Measurements from ENCODE around the gene NT5DC1.

NT5DC1 gene

DNA sequence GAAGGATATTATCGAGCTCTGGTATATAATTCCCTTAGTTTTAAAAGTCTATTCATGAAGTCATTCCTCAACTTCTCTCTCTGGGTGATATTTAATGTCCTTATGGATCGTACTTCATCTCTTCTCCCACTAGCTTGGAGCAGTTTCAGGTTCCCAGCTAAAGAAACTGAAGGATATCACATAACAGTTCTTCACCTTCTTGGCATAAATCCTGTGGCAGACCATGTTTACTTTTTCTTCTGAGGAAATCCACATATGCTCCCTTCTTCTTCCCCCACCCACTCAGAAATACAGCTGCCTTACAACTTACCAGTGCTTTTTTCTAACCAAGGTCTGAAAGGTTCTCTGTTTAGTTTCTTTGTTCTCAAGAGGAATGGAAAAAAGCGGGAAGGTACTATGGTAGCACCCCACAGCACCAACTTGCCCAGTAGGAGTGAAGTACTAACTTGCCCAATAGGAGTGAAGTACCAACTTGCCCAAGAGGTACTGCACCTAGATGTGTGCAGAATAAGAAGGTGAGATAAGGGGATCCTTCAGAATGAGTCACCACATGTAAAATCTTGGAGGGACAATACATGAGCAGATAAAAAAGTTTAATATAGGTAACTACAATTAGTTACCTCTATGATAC lies 100.1 kb downstream of the NT5DC1 start:
- DNase-seq = no peak

DNA sequence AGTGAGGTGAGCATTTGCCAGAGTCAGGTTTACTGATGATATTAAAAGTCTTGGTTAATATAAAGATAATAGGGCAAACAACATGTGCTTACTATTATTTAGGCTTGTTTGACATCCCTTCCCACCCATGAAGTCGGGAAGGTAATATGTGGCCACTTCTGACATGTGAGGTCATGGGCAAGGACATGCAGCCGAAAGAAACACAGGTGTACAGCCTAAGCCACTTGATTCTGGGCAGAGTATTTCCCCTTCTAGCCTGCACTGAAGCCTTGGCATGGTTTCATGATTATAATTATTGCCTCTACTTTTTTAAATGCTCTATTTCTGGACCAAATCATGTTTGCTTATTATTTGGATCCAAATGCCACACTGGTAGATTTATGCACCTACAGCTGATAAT lies 100.9 kb downstream of the NT5DC1 start:
- DNase-seq = no peak

DNA sequence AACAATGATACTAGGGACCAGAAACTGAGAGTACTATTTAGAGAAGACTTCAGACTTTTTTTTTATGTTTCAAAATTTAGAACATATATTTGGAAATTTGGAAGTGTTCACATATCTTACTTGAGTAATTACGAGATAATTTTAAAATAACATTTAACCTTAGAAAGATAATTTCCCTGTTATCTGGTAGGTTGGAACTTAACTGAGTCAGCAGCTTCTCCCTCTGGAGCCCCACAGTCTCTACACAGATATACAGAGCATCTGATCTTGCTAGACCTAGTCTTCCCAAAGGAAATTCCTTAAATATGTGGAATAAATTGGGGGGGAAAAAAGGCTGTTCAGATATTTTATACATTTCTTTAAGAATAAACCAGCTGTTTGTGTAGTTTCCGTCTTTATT lies 104.6 kb downstream of the NT5DC1 start:
- no peak for DNase-seq

DNA sequence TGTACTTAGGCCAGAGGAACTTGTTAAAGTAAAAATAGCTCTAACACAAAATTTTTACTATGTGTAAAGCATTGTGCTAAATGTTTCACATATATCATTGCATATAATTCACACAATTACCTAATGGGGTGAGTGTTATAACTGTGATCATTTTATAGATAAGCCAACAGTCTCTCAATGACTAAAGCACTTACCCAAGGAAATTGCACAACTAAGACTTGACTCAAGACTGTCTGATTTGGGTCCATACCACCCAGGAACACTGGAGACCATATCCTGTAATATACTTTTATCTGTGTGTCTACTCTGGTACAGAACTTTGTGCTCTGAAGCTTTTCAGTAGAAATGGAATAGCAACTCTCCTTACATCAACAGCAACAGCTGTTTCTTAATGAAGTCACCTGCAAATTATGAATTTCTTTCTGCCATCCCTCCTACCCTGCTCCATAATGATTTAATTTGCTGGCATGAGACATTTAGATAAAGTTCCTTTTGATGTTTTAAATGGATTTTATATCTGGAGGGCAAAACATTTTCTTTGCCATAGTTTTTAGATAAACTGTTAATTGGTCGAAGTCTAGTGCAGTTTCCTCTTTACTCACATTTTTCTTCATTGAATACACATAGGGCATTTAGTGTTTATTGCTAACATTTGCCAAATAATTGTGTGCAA lies 105.7 kb downstream of the NT5DC1 start:
- DNase-seq = no peak

DNA sequence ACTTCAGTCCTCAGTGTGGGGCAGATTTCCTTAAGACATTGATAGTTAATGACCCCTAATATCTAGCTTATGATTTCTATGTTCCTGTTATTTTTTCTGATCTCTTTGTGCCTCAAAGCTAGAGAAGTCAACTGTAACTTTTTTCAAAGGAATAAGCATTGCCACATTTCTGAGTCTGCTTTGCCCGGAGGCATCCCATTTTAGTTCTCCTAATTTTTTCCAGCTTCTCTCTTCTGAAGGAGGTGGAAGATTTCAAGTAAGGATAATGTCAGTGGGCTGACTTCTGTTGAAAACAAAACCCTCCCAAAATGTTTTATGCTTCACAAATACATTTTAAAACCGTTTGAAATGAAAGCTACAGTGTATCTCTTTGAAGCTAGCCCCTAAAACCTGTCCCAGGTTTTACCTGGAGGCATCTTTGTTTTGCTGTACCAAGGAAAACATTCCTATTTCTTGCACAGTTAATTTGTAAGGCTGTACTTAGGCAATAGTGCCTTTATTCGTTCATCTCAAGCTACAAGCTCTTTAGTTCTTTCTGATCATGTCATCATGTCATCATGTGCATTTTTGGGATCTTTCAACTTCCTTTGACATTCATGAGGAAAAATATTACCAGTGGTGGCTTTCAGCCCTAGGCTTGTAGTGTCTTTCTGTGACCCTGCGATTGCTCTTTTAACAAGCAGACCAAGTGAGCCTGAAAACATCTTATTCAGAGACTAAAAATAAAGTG lies 107.6 kb downstream of the NT5DC1 start:
- DNase-seq = no peak

DNA sequence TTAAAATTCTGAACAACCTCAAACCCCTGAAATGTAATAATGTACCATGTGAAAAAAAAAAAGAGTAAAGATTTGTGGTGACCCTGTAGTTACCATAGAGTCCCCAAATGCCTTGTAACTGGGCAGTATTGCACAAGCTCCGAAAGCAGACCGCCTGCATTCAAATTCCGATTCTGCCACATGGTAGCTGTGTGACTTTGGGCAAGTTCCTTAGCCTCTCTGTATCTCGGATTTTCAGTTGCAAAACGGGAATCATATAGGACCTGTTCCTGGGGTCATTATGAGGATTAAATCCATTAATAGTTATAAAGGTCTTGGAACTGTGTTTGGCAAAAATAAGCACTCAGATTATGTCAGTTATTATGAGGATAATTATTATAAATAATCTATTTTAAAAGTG lies 109.7 kb downstream of the NT5DC1 start:
- DNase-seq = no peak

DNA sequence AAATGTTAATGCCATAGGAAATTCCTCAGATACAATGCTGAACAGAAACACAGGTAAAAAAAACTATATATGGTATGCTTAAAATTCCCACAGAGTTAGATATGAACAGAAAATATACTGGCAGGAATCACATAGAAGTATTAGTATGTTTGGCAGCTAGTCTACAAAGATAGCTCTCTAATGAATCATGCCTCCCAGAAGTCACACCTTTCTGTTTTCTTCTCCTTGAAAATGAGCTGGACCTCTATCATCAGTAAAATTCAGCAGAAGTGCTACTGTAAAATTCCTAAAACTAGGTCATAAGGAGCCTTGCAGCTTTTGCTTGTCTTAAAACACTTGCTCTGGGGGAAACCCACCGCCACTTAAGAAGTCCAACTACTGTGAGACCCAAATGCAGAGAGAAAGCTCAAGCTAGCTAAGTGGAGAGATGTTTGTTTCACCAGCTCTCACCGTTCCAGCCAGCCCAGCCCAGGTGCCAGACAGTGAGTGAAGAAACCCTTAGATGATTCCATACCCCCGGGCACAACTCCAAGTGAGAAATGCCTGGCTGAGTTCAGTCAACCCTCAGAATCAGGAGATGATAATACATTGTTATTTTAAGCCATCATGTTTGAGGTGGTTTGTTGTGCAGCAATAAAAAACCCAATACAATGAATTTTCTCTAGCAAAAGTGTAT lies 110.2 kb downstream of the NT5DC1 start:
- no peak for DNase-seq

DNA sequence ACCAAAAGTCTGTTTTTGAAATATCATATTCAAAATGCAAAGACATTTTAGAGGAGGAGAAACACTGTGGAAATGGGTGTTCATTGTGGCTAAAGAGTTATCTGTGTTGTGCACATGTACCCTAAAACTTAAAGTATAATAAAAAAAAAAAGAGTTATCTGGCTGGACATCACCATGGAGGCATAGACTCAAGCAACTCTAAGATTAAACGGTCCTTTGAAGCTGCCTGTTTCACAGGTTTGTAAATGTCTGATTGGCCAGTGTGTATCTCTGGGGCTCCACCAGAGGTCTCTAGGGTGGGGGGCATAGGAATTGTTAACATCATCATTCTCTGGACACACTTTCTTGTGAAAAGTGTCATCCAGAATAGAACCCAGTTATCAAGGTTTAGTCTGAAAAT lies 114.0 kb downstream of the NT5DC1 start:
- no peak for DNase-seq

DNA sequence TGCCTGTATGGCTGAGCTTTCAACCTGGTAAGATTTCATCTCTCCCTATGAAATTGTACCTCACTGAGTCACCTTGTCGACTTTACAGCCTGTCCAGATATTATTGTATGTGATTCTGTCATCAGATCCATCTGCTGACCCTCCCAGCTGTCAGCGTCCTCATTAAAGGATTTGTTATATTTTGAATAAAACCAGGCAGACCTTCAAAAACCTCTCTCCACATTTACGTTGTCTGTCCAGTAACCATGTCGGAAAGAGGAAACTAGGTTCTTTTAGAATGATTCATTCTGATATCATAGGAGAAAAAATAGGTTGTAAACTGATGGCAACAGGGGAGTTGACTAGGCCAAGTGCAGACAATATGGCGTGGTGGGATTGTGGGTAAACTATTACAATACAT lies 114.8 kb downstream of the NT5DC1 start:
- DNase-seq = no peak

DNA sequence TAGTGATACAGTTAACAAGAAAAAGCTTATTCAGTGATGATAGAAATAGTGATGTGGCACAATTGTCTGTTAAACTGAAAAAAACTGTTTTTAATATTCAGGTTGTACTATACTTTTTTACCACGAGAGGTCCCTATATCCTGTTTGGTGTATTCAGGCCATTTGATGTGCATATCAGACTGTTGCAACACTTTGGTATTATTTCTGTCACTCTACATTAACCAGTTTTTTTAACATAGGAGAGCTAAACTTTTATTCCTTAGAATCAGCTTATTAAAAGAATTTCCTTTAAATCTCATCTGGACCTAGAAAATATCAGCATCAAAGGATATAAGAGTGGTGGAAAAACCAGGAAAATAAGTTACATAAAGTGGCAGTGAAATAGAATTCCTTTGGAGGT lies 116.4 kb downstream of the NT5DC1 start:
- DNase-seq = no peak

DNA sequence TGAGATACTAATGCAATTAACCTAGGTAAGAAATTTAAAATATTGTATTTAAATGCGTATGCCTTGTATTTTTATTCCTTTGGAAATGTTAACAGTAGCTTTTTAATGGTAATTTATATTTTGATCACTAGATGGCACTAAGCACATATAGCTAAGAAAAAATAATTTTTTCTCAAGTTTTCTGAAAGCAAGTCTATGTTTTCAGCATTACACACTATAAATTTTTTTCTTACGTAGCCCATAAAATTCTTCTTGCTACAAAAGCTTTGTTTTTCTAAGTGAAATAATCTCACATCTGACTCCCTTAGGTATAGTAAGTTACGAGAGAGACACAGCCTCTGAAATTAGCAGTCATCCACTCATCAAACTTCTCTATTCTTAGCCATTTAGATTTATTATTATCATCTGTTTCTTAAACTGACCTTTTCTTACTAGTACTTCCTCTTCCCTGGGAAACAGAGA lies 117.5 kb downstream of the NT5DC1 start:
- no peak for DNase-seq

DNA sequence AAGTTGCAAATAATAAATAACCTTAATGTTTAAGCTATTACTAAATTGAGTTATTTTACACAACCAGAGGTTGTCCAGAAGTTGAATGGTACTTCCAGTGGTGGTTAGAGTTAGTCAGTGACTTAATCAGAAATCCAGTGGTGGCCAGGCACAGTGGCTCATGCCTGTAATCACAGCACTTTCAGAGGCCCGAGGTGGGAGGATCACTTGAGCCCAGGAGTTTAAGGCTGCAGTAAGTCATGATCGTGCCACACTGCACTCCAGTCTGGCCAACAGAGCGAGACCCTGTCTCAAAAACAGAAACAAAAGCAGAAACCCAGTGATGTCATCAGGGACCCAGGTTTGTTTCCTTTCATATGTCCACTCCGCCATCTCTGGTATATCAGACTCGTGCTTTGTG lies 118.2 kb downstream of the NT5DC1 start:
- DNase-seq = no peak

DNA sequence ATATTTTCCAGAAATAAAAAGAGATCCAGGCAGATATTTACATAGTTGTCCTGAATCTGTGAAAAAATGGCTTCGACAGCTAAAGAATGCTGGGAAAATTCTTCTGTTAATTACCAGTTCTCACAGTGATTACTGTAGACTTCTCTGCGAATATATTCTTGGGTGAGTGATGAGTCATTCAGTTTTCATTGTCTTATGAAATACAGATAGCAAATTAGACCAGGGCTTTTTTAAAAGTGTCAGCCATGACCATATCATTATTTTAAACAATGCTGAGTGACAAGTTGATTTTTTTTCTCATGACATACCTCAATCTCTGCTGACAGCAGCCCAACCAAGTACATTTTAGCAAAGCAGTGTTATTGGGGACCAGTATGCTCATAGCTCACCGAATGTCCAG lies 120.4 kb downstream of the NT5DC1 start:
- no peak for DNase-seq

DNA sequence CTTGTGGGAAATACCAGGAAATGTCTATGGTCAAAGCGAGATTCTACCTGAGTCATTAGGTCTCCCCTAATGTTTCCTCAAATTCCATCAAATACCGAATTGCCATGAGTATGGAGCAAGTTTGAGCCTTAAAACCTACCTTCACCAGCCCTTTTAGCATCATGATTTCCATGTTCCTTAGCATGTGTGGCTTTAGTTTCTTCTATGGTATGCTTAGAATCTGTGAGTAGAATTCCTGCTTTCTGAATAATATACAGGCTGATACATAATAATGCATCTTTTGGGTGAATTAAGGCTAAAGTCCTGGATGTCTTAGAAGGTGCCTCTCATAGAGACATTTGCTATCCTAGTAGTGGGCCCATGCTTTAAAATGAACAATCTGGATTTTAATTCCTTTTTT lies 121.3 kb downstream of the NT5DC1 start:
- DNase-seq = no peak

DNA sequence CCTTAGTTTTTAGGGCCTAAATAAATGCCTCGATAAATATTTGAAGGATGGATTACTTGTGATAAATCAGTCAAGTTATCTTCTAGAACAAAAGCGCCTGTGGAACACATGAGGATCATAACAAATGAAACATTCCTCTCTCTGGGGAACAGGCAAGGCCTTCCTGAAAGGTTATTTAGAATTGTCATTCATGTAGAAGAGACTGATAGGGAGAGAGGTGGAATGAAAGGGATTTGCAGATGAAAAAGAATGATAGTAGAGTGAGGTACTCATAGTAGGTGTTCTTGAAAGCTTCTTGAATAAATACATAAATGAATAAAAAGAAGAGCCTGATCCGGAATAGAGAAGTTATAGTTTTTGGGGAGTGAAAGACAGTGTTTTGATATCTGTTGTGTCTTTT lies 122.7 kb downstream of the NT5DC1 start:
- no peak for DNase-seq

DNA sequence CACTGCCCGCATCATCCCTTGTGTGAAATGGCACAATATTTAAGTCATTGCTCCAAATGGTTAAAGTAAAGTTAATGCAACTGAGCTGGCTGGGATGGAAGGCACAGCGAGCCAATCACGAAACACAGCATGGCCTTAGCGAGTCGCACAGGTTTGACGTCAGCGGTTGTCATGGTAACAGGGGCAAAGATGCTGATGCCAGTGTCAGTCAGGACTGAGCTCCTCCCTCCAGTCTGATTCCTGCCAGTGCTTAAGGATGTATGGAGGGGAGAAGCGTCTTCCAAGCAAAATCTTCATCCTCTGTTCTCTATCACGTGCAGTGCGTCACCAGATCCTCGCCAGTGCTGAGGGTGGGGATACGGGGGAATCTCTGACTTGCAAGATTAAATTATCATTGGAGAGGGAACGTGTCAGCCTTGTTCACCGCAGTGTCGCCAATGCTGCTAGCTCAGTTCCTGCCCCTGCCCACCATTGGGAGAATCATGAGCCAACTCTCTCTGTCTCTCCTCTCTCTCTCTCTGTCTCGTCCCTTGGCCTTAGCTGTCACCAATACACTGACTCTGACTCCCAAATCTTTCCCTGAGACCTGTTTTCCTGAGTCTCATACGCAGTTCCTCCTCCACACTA lies 128.7 kb downstream of the NT5DC1 start:
- DNase-seq = no peak

DNA sequence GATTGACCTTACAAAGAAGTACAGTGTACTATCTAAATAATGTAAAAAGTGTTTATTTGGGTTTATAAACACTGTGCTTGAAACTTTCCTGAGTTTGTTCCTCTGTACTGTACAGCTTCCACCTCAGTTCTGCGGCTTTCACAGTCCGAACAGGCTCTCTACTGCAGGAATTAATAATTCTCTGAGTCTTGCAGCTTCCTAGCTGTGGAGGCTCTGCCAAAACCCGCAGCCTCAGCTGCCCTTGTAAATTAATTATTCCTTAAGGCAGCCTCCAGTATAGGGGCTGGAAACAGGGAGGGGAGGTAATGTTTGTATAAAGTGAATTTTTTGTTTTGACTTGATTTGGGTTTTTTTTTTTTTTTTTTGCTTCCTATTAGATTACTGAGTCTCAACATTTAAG lies 134.0 kb downstream of the NT5DC1 start:
- no peak for DNase-seq

DNA sequence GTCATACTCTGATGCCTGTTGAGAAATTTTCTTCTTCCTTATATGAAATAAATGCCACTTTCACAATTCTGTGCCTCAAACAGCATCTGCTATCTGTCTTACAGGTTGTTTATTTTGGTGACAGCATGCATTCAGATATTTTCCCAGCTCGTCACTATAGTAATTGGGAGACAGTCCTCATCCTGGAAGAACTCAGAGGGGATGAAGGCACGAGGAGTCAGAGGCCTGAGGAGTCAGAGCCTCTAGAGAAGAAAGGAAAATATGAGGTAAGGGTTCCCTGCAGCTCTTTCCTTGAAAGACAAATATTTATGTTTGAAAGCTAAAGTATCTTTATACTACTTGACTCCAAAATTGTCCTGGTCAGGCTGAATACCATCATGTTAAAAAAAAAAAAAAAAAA lies 137.4 kb downstream of the NT5DC1 start:
- no peak for DNase-seq

DNA sequence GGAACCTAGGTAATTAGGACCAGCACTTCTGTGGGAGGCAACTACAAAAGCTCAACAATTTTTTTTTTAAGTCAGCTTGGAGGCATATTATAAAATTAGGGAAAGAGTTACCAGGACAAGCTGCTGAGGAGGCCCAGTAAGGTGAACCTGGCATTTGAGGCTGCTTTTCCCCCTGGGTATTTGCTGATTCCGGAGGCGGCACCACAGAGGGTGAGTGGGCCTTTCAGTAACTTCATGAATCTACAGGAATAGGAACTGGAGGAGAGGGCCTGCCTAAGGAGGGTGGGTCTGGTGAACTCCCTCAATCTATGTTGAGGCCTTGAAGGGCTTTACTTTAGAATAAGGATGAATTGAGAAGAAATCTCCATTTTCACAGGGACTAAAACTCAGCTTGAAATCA lies 138.6 kb downstream of the NT5DC1 start:
- no peak for DNase-seq

DNA sequence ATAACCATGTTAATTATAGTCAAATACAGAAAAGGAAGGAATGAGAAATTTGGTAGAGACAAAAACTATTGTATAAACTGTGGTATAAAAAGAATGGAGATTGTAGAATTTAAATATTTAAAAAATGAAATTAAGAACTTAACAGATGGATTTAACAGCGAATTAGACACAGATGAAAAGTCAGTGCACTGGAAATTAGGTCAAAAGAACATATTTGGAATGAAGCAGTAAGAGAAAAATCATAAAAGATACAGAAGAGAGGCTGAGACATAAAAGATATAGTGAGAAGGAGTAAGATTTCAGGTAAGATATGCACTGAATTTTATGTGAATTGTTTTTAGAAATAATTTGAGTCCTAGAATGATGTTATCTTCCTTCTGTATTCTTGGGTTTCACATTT lies 139.2 kb downstream of the NT5DC1 start:
- no peak for DNase-seq

DNA sequence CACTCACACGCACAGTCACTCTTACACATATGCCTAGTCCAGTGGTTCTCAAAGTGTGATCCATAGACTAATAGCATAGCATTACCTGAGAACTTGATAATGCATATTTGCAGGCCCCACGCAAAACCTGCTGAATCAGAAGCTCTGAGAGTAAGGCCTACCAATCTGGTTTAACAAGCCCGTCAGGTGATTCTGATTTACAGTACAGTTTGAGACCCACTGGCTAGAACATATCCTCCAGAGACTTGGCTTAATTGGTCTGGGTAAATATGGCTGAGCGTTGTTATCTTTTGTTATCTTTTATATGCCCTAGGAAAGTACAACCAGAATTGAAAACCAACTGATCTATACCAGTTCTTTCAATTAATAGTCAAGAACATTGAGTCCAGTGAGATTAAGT lies 143.6 kb downstream of the NT5DC1 start:
- DNase-seq = no peak

DNA sequence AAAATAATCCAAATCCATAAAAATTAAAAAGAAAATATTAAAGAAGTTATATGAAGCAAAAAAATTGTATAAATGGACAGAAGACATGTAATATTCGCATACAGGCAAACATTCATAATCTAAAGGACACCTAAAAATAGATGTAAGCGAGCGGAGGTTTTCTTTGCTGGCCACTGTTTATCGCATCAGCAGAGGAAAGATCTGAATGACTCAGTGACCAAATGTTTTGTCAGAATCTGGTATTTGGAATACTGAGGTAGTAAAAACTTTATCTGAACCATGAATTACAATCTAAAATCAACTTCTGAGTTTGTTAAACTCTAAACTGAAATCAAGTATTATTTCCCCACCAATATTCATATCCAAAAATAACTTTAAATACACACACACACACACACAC lies 145.4 kb downstream of the NT5DC1 start:
- DNase-seq = no peak

DNA sequence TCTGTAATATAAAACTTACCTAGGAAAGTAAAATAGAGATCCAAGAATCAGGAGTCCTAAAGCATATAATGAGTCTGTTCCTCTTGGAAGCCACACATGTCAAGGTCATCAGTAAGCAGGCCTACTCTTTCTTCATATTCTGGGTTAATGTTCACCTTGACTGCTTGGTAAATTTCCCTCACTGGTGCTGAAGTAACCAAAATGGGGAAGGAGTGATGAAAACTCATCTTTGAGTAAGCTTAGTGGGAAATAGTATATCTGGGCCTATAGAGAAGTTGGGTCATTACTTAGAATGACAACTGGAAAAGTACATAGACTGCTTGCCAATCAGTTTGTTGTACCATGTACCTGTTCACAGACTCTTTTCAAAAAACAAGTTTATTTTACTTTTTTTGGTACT lies 146.6 kb downstream of the NT5DC1 start:
- DNase-seq = no peak

Measured in stimulated activated CD4-positive, alpha-beta T cell treated with anti-CD3 and anti-CD28 coated beads, Interleukin-4, amount 100 ng/mL, for 24 hours (primary cell).